Measurements from ENCODE around the gene KDM4B.

- TF ChIP-seq CTCF (IDR thresholded peaks at IDR 0.05) (no peak), EP300 (IDR thresholded peaks at IDR 0.05) (no peak), POLR2A (IDR thresholded peaks at IDR 0.05) (no peak)
Measured at GRCh38 chr19:4980067-4980466, 11.2 kb downstream of the KDM4B start.
